GM21717 (cell line): ENCODE measurements around the gene PARD6G.

ENCODE experiments used
- ATAC-seq: cut with Tn5 transposase; IDR thresholded peaks from one replicate; pipeline ENCODE4 v1.9.1; 2021; ENCODE audit warnings: mild to moderate bottlenecking, moderate library complexity; ENCODE audit not compliant: unreplicated experiment

Gene PARD6G

GRCh38 chr18:80149667-80150066, 97.6 kb downstream of the PARD6G start:
- ATAC-seq, result no peak

GRCh38 chr18:80148326-80149199, 98.8 kb downstream of the PARD6G start:
- ATAC-seq, result peak; percentile 8

- ATAC-seq, result peak; percentile 91
Observed at GRCh38 chr18:80147418-80148325, 99.6 kb downstream of the PARD6G start.

GRCh38 chr18:80147037-80147417, 100.3 kb downstream of the PARD6G start:
- peak; percentile 13 for ATAC-seq

DNA sequence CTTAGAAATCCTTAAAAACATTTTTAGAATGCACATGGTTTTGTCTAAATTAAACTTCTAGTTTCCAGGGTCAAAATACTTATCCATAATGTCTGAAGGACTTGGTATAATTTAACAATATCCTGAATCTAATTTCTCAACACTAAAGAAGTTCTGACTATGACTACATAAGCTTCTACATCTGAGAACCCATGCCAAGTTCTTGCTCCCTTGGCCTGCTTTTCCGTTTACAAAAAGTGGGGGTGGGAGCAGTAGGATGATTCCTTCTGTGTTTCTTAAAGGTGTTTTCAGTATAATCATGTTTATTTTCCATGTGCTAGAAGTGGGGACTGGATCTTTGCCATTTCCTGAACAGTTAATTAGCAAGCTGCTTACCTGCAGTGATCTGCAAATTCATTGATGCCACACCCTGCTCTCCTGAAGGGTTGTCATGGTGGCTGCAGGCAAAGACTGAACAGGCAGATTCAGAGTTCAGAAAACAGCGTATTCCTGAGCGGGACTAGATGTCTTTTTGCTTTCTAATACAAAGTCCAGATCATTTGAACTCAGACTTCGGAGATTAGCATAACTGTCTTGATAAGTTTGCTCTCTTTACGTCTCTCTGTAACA, 102.0 kb downstream of the PARD6G start:
- no peak for ATAC-seq

DNA sequence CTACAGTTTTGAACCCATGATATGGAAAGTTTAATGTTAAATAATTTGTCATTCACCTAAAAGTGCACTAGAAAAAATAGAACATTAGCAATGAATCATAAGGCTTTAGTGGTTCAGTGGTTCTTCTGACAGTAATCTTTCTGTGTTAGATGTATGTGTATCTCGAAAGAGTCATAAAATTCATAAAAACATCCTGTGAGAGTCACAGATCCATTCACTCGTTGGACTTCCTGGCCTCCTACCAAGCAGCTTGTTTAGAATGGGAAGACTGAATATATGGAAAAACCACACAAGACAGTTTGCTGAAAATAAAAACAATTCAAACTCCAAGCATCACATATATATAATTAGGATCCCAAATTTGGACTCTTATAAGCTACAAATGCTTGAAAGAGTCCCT, 103.4 kb downstream of the PARD6G start:
- ATAC-seq, result no peak

DNA sequence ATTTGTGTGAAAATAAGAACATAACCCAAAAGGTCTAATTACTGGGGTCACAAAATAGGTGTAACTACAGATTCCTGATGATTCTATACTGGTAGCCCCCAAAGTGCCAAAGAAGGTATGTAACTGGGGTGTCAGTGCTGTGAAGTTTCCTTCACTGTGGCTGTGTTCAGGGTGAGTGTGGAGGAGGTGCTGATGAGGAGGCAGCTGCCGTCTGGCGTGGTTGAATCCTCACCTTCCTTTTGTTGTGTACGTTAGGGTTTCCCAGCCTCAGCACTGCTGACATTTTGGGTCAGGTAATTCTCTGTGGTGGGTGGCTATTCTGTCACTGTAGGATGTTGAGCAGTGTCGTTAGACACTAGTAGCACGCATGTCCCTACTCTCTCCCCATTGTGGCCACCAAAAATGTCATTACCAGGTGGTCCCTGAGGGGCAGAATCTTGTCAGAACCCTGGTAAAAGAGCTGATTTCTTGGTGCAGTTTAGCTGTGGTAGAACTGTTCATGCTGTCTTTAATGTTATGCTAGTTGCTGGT, 106.8 kb downstream of the PARD6G start:
- ATAC-seq, result no peak

DNA sequence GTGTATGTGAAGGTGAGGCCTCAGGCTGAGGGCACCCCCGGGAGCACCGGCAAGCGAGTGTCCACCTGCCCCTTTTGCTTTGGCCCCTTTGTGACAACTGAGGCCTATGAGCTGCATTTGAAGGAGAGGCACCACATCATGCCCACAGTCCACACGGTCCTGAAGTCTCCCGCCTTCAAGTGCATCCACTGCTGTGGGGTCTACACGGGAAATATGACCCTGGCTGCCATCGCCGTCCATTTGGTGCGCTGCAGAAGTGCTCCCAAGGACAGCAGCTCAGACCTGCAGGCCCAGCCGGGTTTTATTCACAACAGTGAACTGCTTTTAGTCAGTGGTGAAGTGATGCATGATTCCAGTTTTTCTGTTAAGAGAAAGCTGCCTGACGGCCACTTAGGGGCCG, 109.3 kb downstream of the PARD6G start:
- no peak for ATAC-seq

- ATAC-seq, result no peak
Observed at GRCh38 chr18:80137137-80137536, 110.2 kb downstream of the PARD6G start.

DNA sequence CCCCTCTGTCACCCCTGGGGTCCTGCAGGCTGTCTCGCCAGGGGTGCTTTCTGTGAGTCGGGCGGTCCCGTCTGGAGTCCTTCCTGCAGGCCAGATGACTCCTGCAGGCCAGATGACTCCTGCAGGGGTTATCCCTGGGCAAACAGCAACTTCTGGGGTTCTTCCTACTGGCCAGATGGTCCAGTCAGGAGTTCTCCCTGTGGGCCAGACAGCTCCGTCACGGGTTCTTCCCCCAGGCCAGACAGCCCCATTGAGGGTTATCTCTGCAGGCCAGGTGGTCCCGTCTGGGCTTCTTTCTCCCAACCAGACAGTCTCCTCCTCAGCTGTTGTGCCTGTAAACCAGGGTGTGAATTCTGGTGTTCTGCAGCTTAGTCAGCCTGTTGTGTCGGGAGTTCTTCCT, 110.6 kb downstream of the PARD6G start:
- ATAC-seq, result no peak

GRCh38 chr18:80135136-80135535, 112.2 kb downstream of the PARD6G start:
- ATAC-seq, result no peak

DNA sequence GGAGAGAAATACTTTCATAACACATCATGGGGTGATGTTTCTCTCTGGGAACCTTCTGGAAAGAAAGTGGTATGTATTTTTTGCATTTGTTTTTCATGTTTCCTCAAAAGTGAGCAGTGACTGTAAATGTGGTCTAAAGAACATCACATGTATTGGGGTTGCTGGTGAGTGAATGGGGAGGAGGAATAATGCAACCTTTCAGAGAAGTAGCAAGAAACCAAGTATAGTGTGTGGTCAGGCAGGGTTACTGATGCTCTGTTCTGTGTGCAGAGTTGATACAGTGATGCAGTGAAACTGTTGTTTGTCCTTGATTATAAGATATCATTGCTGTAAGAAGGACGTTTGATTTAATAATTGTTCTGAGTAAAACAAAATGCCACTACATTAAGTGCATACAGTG, 114.2 kb downstream of the PARD6G start:
- ATAC-seq, result no peak

GRCh38 chr18:80132180-80132812, 115.0 kb downstream of the PARD6G start:
- ATAC-seq, result no peak

DNA sequence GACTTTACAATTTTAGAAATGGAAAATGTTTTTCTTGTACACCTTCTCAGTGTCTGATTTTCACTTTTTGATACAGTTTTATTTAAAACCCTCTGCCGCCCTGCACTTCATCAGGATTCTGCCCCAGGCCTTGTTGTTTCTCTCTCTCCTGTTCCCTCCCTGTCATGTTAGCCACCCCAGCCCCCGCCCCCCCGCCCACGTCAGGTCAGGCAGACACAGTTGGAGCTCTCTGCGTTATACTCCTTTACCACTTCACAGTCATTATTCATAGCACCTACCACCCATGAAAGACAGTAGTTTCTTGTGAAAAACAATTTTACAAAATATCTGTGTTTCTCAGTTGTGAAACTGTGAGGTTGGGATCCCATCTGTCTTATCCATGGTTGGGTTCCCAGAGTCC, 116.8 kb downstream of the PARD6G start:
- no peak for ATAC-seq

- ATAC-seq, result no peak
Observed at GRCh38 chr18:80129672-80130367, 117.5 kb downstream of the PARD6G start.

DNA sequence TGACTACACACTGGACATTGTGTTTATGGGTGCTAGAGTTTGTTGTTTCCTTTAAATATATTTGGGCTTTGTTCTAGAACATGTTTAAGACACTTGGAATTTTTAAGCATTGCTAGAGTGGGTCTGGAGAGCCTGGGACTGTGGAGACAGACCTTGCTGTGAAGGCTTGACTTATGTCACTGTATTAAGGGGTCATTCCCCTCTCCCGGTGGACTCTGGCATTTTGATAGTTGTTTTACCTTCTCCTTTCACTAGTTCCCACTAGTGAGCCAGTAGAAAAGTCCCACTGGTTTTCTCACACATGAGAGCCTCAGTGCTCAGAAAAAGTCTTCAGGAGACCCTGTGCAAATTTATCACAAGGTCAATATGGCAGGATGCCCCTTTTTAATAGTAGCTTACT, 119.7 kb downstream of the PARD6G start:
- ATAC-seq, result no peak

DNA sequence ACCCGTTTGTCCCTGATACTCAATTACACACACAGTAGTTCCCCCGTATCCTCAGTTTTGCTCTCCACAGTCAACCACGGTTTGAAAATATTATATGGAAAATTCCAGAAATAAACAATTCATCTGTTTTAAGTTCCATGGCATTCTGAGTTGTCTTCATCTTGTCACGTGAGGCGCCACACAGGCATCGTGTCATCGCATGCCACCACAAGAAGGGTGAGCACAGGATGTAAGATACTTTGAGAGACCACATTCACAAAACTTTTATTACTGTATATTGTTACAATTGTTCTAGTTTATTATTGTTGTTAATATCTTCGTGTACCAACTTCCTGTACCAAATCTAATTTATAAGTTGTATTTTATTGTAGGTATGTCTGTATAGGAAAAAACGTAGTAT, 120.5 kb downstream of the PARD6G start:
- ATAC-seq, result no peak

DNA sequence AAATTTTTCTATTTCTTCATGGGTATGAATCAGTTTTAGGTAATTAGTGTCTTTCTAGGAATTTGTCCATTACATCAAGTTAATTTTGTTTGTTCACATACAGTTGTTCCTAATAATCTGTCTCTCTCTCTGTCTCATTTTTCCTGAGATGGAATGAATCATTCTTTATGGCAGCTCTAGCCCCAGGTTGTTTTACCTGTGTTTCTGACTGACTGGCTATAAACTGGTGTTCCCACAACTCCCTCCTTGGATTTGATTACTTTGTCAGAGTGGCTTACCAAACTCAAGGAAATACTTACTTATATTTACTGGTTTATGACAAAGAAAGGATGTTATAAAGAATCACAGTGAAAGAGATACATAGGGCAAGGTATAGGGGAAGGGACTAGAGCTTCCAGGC, 123.2 kb downstream of the PARD6G start:
- ATAC-seq, result no peak

GRCh38 chr18:80120932-80121331, 126.4 kb downstream of the PARD6G start:
- ATAC-seq, result no peak

- ATAC-seq, result no peak
Observed at GRCh38 chr18:80119111-80119510, 128.2 kb downstream of the PARD6G start.
